IPS-15b (cell line): ENCODE data around the gene CCDC91.
"Not testable (repeated sequence)": the region's sequence is repeated elsewhere in the genome, so short reads cannot be mapped to it uniquely, and the experiment has no call there.

Source experiments
- H3K27me3 ChIP-seq: one replicate; pipeline ENCODE4 v1.6.1; 2013; ENCODE audit warnings: low read length; ENCODE audit not compliant: control insufficient read depth, insufficient read depth
- H3K36me3 ChIP-seq: one replicate; pipeline ENCODE4 v1.6.1; 2013; ENCODE audit warnings: low read length; ENCODE audit not compliant: control insufficient read depth, insufficient read depth
- H3K4me1 ChIP-seq: one replicate; pipeline ENCODE4 v1.6.1; 2013; ENCODE audit warnings: mild to moderate bottlenecking, low read length; ENCODE audit not compliant: control insufficient read depth, insufficient read depth
- H3K4me3 ChIP-seq: one replicate; pipeline ENCODE4 v1.5.1; 2013; ENCODE audit warnings: low read depth, low read length
- H3K9ac ChIP-seq: one replicate; pipeline ENCODE4 v1.6.1; 2013; ENCODE audit warnings: low read depth, mild to moderate bottlenecking, low read length
- H3K9me3 ChIP-seq: one replicate; pipeline ENCODE4 v1.6.1; 2013; ENCODE audit warnings: mild to moderate bottlenecking, low read length; ENCODE audit not compliant: control insufficient read depth, insufficient read depth

The CCDC91 gene

DNA sequence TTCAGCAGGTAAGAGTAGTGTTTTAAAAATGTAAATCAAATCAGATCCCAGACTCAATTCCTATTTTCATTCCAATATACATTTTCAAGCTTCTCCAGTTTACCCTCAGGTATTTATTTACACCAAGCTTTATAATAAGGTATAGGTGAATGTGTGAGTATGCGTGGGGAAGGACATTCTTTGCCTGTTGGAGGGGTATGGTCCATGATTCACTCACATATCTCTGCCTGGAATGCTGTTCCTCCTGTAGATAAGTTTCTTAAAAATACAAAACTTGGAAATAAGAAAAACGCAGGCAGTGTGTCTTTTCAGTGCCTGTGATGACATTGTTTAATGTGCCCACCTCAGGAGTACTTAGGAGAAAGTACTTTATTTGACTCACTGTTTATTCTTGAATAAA, 118.6 kb downstream of the CCDC91 start:
- Histone ChIP-seq H3K9ac (no peak overlapping the region), H3K9me3 (no peaks in the 10 kb centered on the region)

GRCh38 chr12:28313631-28314030, 123.4 kb downstream of the CCDC91 start:
- no peaks in the 10 kb centered on the region for H3K9me3 ChIP-seq
- H3K4me1 ChIP-seq = peaks cover 6% of the 10 kb centered on the region
- H3K27me3 ChIP-seq = no peaks in the 10 kb centered on the region
- H3K36me3 ChIP-seq = no peaks in the 10 kb centered on the region
- no peak overlapping the region for H3K9ac ChIP-seq
- H3K4me3 ChIP-seq = no peak overlapping the region

More for the DNA sequence above, 118.6 kb downstream of the CCDC91 start:
- no peak overlapping the region for H3K4me3 ChIP-seq
- no peaks in the 10 kb centered on the region for H3K27me3 ChIP-seq
- H3K4me1 ChIP-seq = peaks cover 6% of the 10 kb centered on the region
- no peaks in the 10 kb centered on the region for H3K36me3 ChIP-seq

DNA sequence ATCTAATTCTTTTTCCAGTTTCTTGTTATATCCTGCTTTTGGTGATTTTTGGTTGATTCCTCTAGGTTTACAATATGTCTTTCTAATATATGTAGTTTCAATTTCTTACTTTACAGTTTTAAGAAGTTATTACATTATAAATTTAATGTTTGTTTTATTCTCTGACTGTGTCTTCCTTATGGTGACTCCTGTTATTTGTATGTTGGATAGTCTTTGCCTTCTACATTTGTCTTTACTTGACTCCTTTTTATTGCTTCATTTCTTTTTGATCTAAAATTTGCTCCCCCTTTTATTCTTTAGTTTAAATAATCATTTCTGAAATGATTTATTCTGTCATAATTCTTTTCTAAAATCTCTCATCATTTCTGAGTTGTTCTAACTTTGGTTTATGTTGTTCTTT, 125.8 kb downstream of the CCDC91 start:
- Histone ChIP-seq H3K27me3 (no peaks in the 10 kb centered on the region), H3K4me3 (no peak overlapping the region), H3K36me3 (no peaks in the 10 kb centered on the region), H3K9ac (no peak overlapping the region), H3K9me3 (no peaks in the 10 kb centered on the region), H3K4me1 (peaks cover 8% of the 10 kb centered on the region)

GRCh38 chr12:28318273-28318672, 128.0 kb downstream of the CCDC91 start:
- peaks cover 3% of the 10 kb centered on the region for H3K4me1 ChIP-seq
- H3K9ac ChIP-seq = no peak overlapping the region
- H3K27me3 ChIP-seq = no peaks in the 10 kb centered on the region
- no peaks in the 10 kb centered on the region for H3K9me3 ChIP-seq
- no peak overlapping the region for H3K4me3 ChIP-seq
- H3K36me3 ChIP-seq = no peaks in the 10 kb centered on the region

GRCh38 chr12:28320353-28320752, 130.1 kb downstream of the CCDC91 start:
- Histone ChIP-seq H3K27me3 (no peaks in the 10 kb centered on the region), H3K4me3 (no peak overlapping the region), H3K9me3 (no peaks in the 10 kb centered on the region), H3K36me3 (no peaks in the 10 kb centered on the region), H3K4me1 (peaks cover 3% of the 10 kb centered on the region), H3K9ac (no peak overlapping the region)

- no peaks in the 10 kb centered on the region for H3K36me3 ChIP-seq
- H3K4me1 ChIP-seq = no peaks in the 10 kb centered on the region
- H3K27me3 ChIP-seq = no peaks in the 10 kb centered on the region
- no peak overlapping the region for H3K4me3 ChIP-seq
- no peaks in the 10 kb centered on the region for H3K9me3 ChIP-seq
- no peak overlapping the region for H3K9ac ChIP-seq
These were observed 137.5 kb downstream of the CCDC91 start for GRCh38 chr12:28327722-28328121.

GRCh38 chr12:28328967-28329366, 138.7 kb downstream of the CCDC91 start:
- Histone ChIP-seq H3K9ac (no peak overlapping the region), H3K9me3 (no peaks in the 10 kb centered on the region), H3K4me3 (no peak overlapping the region), H3K4me1 (no peaks in the 10 kb centered on the region), H3K27me3 (no peaks in the 10 kb centered on the region), H3K36me3 (no peaks in the 10 kb centered on the region)

GRCh38 chr12:28329727-28330126, 139.5 kb downstream of the CCDC91 start:
- H3K4me3 ChIP-seq, H3K27me3 ChIP-seq, H3K9ac ChIP-seq, H3K36me3 ChIP-seq, H3K4me1 ChIP-seq, H3K9me3 ChIP-seq: not testable (repeated sequence)

- H3K9me3 ChIP-seq, H3K36me3 ChIP-seq, H3K9ac ChIP-seq, H3K27me3 ChIP-seq, H3K4me1 ChIP-seq, H3K4me3 ChIP-seq: not testable (repeated sequence)
These were observed 140.0 kb downstream of the CCDC91 start for GRCh38 chr12:28330232-28330631.

- Histone ChIP-seq H3K4me1 (no peaks in the 10 kb centered on the region), H3K4me3 (no peak overlapping the region), H3K36me3 (no peaks in the 10 kb centered on the region), H3K9ac (no peak overlapping the region), H3K9me3 (no peaks in the 10 kb centered on the region), H3K27me3 (no peaks in the 10 kb centered on the region)
These were observed 140.9 kb downstream of the CCDC91 start for GRCh38 chr12:28331130-28331529.

GRCh38 chr12:28340261-28341045, 150.2 kb downstream of the CCDC91 start:
- Histone ChIP-seq H3K4me1 (no peaks in the 10 kb centered on the region), H3K36me3 (no peaks in the 10 kb centered on the region), H3K27me3 (no peaks in the 10 kb centered on the region), H3K9me3 (no peaks in the 10 kb centered on the region), H3K4me3 (no peak overlapping the region), H3K9ac (no peak overlapping the region)

DNA sequence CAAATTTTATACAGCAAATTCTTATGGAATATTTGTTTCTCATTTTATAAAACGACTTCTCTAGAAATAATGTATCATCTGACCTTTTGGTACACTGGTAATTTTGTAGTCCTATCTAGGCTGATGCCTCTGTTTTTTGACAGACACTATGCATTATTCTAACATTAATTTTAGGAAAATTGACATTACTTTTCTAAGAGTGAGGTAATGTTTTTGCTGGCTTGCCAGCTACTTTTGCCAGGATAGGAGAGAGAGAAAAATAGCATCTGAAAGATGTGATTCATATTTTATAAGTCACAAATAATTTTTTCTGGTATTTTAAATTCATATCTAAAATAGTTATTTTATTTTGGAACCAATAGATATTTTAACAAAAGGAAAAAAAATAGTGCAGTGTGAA, 153.5 kb downstream of the CCDC91 start:
- Histone ChIP-seq H3K27me3 (no peaks in the 10 kb centered on the region), H3K36me3 (no peaks in the 10 kb centered on the region), H3K9me3 (no peaks in the 10 kb centered on the region), H3K4me3 (no peak overlapping the region), H3K4me1 (no peaks in the 10 kb centered on the region), H3K9ac (no peak overlapping the region)
